ENCODE data around the gene FN1. TPM values are rescaled to one million over a fixed set of nuclear protein-coding genes. Genes with fewer than 3 reads are reported as not detected.
"Not testable (repeated sequence)": the region's sequence is repeated elsewhere in the genome, so short reads cannot be mapped to it uniquely, and the experiment has no call there.

FN1 gene
- total RNA-seq, 2 experiments from 2014 or later, result 0.45 to 0.57 TPM

DNA sequence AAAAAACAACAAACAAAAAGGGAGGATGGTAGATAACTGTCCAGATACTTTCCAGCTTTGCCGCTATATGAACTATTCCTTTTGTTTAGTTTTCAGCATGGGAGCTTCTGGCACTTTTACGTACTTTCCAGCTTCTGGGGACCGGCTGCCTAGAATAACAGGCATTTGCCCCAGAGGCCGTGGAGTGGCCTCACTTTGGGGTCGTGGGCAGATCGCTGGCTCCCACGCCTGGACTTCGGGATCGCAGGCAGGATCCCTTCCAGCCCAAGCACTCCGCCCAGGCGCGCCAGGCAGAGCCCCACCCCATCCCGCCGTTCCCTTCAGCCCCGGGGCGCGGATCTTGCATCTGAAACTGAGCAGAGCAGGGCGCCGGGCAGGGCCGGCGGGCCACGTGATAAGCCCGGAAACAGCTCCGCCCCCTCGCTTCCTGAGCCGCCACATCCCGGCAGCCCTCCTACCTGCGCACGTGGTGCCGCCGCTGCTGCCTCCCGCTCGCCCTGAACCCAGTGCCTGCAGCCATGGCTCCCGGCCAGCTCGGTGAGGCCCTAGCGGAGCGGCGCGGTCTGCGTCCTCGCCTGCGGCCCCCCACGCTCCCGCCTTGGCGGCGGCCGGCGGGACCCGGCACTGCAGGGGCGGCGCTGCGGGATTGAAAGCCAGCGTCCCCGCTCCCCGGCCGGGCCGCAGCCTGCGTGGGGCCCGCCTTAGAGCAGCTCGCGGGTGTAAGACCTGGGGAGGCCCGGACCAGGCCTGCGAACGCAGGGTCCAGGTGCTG is 124.1 kb downstream of the FN1 start, which contains the start of gene ATIC:
Gene ATIC (plus strand): TSS at position 435 of the 772 bp plus-strand sequence. CDS start 84 bp downstream, at position 519.
- H3K4me1 Mint-ChIP-seq (ENCODE audit: low read depth), result peaks cover 36% of the 10 kb centered on the region
- H3K27ac Mint-ChIP-seq, result peak within 1 kb of the TSS; percentile 90
- H3K36me3 Mint-ChIP-seq (ENCODE audit: low read depth), result peaks cover 36% of the 10 kb centered on the region
- peak within 1 kb of the TSS; percentile 94 for H3K4me3 Mint-ChIP-seq
- no peaks in the 10 kb centered on the region for H3K27me3 Mint-ChIP-seq (ENCODE audit: low read depth)
- H3K9me3 Mint-ChIP-seq, result no peaks in the 10 kb centered on the region
- intact Hi-C loops (cut with micrococcal nuclease), result loop anchor here (1.0 to 10.0 kb wide), 8 partner anchors 13 to 1100 kb away; partner anchors contain the start of genes BARD1, MREG, PECR and SMARCAL1
- peak; percentile 94 for DNase-seq
- CTCF ChIA-PET, result interaction anchor here (0.6 to 1.3 kb wide), 4 partner anchors 19 to 1276 kb away, joined by 3 to 6 read pairs (median 4); no protein-coding TSS in a partner anchor

DNA sequence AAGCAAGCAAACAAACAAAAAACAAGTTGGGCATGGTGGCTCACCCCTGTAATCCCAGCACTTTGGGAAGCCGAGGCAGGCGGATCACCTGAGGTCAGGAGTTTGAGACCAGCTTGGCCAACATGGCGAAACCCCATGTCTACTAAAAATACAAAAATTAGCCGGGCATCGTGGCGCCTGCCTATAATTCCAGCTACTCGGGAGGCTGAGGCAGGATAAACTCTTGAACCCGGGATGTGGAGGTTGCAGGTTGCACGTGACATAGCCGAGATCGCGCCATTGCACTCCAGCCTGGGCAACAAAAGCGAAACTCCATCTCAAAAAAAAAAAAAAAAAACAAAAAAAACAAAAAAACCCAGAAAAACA is 124.6 kb downstream of the FN1 start:
- CTCF ChIA-PET, result interaction anchor here (0.6 to 1.3 kb wide), 2 partner anchors 20 to 40 kb away, joined by 4 to 6 read pairs; no protein-coding TSS in a partner anchor

More for the DNA sequence above, 124.6 kb downstream of the FN1 start:
- peak; percentile 38 for DNase-seq
- Mint-ChIP-seq H3K36me3 (ENCODE audit: low read depth) (peaks cover 34% of the 10 kb centered on the region), H3K4me3 (peak overlapping the region; percentile 77), H3K27ac (peak overlapping the region; percentile 81), H3K4me1 (ENCODE audit: low read depth) (peaks cover 33% of the 10 kb centered on the region)
- H3K9me3 Mint-ChIP-seq; H3K27me3 Mint-ChIP-seq (ENCODE audit: low read depth): not testable (repeated sequence)
- intact Hi-C loops (cut with micrococcal nuclease), result loop anchor here (1.0 to 10.0 kb wide), 6 partner anchors 14 to 798 kb away; partner anchors contain the start of genes BARD1, MREG, PECR and TMEM169

Other genes starting within 250 kb of the FN1 start
- 100 to 1,000 TPM; 281 to 305 TPM for gene ATIC, start 124.0 kb downstream of the FN1 start, total RNA-seq